HG02610 (cell line): ENCODE results near the gene LMO7.
"Not testable (repeated sequence)": the region's sequence is repeated elsewhere in the genome, so short reads cannot be mapped to it uniquely, and the experiment has no call there.

Source experiments
- ATAC-seq: cut with Tn5 transposase; IDR thresholded peaks from one replicate; pipeline ENCODE4 v1.9.1; 2021; ENCODE audit warnings: mild to moderate bottlenecking, moderate library complexity; ENCODE audit not compliant: unreplicated experiment

LMO7 gene

DNA sequence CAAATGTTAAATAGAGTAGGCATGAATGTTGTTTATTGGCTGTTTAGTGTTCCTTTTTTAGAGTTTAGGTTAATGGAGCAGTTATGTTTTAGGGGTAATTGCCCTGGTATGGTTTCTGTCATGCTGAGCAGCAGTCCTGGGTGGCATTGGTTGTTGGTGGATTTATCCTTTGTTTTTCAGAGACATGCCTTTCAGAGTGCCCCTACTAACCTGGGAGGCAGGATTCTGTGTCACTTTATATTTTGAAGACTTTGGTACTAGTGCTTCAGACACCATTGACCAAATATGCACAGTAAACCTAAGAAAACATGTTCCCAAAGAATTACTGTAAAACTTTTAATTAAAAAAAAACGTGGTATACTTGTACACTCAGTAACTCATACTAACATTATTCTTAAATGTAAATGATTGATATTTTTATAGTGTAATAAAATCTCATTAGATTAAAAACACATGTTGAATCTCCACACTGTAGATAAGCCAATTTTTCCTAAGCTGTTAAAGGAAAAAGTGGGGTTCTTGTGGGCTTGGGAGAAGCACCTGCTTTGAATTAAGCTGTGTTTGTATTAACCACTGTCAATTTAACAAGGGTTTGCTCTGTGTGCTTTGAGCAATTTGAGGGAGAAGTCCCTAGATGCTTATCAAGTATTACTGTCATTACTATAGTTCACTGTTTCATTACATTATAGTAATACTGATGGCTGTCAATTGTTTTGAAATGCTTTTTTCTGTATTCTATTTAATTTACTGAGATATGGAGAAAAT is 133.2 kb downstream of the LMO7 start:
- ATAC-seq = no peak

DNA sequence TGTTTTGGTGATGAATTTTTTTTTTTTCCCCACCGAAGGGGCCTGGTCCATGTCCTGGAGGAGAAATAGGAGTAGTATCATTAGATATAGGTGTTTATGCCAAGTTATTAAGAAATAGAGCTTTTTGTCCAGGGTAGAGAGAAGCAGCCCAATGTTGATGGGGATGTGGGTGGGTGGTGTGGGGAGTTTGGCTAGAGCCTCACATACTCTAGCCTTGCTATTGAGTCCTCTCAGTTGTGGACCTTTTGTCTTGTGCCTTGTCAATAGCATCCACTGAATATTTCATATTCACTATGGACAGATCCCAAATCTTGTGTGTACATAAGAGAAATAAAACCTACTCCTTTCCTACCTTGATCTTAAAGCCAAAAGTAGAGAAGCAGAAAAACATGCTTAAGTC is 134.0 kb downstream of the LMO7 start:
- ATAC-seq = no peak

DNA sequence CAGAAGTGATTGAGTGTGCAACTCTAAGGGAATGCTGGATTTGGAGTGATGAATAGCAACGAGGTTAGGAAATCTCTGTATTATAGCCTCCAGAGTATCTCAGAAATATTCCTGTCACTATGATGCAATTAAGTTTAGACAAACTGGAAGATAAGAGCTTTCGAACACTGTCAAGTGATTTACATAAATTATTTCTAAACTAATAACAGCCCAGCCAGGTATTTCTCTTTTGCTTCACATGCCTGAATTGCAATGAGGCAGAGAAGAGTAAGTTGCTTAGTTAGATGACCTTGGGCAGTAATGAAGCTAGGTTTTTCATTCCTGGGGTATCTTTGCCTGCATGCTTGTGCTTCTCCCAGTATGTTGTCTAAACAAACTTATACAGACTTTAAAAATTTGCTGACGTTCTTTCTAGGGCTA is 134.5 kb downstream of the LMO7 start:
- ATAC-seq = no peak

DNA sequence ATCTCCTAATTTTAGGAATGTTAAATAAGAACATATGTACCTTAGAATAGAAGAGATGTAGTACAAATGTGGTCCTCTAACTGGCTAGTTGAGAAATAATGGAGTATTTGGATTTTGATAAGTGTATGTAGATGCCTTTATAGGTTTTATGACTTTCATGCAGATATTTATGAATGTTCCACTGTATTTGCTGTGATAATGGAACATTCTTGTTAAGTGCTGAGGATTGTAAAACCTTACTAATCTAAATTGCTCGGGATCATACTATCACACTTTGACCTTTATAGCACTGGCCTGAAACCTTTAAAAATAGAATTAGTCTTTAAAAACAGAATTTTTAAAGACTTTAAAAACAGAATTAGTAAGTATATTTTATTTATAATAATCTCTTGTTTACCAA is 135.1 kb downstream of the LMO7 start:
- no peak for ATAC-seq

DNA sequence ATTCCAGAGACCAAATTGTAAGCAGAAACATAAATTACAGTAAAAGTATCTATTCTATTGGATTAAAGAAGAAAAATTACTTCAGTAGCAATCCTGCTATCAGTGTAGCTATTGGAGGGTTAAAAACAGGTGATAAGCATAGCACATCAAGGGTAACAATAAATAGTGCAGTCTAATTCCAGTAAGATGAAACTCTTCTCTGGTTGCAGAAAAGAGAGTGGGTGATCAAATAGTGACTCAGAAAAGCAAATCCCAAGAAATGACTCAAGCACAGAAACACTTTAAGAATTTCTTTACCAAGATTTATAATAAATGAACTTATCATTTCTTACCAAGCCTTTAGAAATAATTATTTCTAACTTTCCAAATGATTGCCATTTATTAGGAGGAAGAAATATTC is 135.7 kb downstream of the LMO7 start:
- ATAC-seq = no peak

DNA sequence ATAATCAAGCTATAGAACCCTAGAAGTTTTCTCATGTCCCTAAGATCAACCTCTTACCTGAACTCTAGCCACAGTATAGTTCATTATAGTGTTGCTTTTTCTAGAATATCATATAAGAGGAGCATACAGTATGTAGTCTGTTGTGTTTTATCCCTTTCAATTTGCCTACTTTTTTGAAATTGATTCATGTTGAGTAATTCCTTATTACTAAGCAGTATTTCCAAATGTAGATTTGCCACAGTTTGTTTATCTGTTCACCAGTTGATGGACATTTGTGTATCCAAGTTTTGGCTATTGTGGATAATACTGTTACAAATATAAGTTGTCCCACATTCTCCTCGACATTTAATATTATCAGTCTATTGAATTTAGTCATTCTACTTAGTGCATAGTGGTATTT is 138.0 kb downstream of the LMO7 start:
- no peak for ATAC-seq

DNA sequence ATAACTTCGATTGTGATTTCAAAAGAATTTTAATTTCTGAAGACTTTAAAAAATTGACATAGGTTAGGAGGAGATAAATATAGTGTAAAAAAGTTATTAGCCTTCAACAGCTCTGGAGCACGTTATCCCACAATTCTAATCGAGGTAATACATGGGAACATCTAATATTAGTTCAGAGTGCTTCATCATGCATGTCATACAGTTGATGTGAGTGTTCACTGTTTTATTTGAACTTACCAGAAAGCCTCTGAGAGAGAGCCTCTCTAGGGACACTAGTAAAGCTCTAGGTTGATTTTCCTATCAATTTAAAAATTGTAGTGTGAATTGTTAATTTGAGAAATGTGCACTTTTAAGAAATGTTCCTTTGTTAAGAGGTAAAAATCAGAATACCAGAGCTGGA is 140.4 kb downstream of the LMO7 start:
- no peak for ATAC-seq

DNA sequence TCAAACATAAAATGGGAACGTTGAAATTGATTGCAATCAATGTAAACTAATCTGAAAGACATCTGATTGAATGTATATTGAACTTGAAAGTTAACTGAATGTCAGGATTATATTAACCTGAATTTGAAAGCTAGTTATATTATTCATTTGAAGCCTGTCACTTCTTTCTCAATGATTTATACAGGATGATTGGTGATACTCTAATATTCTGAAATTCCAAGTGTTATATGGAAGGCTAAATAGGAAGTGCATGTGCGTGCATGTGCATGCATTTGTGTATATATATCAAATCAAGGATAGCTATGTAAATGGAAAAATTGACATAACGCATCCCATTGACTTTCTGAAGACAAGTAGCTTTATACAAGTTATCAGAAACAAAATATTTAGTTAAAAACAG is 143.3 kb downstream of the LMO7 start:
- no peak for ATAC-seq

DNA sequence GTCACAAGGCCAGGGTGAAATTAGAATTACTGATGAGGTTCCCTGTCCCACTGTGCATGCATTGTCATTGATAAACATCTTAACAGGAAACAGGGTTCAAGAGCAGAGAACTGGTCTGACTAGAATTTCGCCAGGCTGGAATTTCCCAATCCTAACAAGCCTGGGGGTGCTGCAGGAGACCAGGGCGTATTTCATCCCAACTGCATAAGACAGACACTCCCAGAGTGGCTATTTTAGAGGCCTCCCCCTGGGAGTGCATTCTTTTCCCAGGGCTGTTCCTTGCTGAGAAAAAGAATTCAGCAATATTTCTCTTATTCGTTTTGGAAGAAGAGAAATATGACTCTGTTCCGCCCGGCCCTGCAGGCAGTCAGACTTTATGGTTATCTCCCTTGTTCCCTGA is 144.0 kb downstream of the LMO7 start:
- ATAC-seq = not testable (repeated sequence)

DNA sequence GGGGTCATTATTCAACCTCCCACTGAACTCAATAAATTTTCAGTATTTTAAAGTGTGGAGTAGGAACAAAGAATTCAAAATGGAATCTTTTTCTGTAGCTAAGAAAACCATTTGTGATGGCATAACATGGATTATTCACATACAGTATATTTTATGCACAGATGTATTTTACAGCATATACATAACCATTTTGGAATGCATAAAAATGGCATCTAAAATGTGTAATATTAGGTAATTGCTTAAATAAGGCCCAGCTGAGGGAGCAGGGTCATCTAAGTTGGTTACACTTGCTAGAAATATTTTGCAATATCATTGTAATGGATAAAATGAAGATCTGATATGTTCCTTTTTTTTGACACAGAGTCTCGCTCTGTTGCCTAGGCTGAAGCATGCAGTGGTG is 146.9 kb downstream of the LMO7 start:
- no peak for ATAC-seq

DNA sequence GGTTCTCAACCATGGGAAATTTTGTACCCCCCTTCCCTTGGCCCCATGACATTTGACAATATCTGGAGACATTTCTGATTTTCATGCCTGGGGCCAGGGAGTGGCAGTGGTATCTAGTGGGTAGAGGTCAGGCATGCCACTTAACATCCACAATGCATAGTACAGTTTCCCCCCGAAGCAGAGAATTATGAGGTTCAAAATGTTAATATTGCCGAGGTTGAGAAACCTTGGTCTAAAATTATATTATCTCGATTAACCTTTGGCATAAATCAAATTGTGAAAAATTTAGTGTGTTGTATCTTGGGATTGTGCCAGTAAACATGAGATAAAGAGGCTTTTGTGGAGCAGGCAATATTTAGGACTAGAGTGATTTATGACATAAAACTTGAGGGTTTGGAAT is 147.9 kb downstream of the LMO7 start:
- no peak for ATAC-seq

DNA sequence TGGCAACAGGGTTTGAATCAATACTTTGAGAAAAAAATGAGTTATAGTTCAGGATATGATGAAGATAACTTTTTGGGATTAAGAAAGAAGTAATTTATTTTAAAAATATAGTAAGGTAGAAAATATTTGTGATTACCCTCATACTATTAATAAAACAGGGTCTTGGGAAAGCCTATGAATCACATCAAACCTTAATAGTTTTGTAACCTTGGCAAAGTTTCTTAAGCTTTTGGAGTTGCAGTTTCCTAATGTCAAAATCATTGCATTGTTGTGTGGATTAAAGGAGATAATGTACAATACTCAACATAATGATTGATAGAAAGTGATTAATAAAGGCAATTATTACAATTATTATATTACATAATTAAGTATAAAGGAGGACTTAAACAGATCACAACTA is 149.0 kb downstream of the LMO7 start:
- no peak for ATAC-seq

DNA sequence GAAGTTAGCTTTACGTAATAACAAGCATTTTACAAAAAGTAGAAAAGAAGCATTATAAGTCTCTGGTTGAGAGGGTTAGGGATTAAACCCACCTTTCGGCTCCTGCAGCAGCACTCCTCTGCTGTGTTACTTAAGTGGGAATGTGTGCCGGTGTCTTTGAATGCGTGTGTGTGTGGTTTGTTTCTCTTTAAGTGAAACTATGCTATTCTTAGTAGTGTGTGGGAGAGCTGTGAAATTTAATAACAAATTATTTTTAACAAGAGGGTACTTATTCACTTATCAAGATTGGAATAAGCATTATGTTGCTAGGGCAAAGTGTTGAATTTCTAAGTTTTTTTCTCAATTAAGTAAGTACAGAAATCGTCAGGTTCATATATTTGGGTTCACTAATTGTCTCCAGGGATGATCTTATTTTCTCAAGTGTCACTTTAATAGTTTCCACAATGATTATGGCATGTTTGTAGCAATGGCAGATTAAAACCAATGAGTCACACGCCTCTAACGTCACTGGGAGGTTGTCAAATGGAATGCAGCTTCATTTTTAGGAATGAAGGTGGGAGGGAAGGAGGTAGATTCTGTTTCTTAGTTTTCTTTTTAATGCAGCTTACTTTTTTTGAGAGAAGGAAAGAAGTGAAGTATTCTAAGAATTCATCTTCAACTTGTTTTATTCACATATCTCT is 151.3 kb downstream of the LMO7 start:
- no peak for ATAC-seq

DNA sequence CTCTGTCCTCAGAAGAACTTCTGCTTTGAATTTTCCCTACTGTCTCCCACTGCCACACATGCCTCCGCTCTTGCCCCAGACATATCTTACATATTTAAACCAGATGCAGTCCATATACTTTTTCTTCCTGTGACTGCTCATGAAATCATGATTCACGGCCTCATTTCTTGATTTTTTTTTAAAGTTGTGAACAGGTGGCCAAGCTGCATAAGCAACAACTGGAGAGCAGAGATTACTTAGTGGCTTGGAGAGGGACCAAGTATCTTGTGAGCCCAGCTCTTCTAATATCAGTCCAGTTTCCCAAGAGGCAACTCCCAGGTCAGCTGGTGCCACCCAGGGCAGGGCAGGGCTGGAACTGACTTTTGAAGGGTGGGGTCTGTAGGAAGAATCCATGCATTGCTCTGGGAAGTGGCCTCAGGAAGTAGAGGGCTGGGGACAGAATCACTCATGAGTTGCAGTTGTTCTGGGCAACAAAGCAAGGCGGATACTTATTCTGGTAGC is 152.4 kb downstream of the LMO7 start:
- ATAC-seq = no peak

DNA sequence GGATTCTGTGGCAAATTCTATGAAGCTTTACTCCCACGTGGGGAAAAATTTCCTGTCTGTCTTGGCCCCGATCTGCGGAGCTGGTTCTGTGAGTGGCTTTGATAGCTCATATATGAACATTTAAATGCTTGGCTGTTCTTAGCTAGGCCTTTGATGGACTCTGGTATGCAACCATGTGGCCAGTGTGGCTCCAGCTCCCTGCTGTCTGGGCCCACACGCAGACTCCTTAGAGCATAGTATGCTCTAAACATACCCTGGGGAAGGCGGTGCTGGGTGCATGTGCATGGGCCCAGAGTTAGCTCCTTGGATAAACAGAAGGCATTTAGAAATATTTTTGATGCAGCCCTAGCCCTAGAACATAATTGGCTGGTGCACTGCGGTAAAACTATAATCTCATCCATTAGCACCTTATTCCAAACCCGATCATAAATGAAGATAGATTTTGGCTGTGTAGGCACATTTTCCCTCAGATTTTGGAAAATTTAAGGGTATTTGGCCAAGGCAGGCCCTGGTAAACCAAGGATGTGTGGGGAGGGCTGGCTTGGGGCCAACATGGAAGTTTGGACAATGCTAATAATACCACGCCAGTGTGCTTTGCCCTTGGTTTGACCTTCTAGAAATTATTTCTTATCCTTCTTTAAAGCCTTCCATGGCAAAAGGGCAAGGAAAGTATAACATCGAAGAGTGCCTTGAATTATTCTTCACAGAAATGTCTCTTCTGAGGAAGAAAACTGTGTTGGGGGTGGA is 153.5 kb downstream of the LMO7 start:
- ATAC-seq = no peak

DNA sequence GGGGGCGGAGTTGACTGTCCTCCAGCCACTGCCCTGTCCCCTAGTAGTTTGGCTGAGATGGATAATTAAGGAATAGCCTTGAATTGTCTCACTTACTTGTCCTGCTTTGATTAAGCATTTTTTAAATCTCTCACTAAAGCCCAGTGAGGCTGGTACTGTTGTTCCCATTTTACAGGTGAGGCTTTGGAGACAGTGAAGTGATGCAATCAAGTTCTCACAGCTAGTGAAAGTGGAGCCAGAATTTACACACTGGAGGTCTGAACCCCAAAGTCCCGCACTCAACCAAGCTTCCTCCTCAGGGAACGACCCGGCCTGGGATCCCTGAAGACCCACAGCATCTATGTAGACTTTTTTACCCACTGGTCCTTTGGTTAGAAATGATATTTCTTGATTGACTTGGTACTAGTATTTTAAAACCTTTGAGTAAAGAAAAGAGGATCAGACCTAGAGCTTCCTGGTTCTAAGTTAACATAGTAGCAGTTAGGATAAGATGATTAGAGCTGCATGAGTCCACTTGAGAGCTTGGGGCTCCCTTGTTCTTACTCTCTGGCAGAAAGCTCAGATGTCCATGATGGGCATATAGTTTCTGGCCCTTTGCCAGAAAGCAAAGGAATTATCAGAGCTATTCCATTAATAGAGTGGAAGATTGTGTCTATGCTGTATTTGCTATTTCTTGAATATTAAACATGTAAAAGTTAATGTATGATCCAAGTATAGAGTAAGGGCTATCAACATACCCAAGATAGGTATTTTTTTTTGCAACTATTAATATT is 154.3 kb downstream of the LMO7 start:
- ATAC-seq = no peak

DNA sequence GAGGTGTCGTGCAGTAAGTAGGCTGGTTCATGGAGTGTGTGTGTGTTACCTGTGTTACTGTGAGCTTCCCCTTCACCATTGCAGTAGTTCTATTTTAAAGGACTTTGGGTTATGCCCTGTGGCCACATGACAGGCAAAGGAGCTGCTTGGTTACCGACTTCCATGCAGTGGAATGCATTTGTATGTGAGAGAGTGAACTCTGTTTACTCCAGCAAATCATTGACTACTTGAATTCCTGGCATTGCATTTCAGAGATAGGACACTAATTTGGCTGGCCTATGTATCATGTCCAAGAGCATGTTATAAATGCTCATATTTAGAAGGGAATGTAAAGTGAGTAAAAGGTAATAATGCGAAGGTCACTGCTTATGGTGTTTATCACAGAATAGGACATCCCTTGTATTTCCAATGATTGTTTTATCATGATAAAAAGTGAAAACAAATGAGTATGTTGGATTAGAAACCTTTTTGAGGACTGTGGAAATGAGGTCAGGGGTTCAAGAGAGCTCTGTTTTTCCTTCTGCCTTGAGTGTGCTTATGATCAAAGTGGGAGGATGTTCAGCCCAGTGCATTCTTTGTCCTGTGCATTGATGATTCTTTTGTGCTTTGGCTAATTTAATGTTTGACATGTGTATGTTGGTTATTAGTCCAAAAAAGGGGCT is 156.5 kb downstream of the LMO7 start:
- ATAC-seq = no peak

DNA sequence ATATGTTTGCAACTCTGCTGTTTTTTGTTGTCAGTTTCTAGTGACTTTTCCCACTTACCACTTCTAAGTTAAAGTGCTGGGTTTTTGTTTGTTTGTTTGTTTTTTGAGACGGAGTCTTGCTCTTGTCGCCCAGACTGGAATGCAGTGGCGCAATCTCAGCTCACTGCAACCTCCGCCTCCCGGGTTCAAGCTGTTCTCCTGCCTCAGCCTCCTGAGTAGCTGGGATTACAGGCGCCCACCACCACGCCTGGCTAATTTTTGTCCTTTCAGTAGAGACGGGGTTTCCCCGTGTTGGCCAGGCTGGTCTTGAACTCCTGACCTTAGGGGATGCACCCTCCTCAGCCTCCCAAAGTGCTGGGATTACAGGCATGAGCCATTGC is 157.0 kb downstream of the LMO7 start:
- ATAC-seq = not testable (repeated sequence)

DNA sequence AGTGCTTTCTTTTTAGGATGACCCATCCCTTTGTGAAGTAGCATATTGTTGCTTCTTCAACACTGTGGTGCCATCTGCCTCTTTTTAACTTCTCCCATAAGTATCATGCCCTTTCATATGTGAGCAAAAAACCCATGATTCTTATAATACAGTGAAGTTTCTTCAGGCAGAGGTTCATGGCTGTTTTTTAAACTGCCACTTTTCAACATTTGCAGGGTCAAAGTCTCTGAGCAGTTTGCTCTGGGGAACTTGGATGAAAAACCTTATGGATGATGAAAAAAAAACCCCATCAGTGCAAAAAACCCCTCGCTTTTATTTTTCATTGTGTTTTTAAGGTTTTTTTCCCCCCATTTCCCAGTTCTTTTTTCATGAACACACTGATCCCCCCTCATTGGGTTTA is 158.5 kb downstream of the LMO7 start:
- ATAC-seq = no peak

DNA sequence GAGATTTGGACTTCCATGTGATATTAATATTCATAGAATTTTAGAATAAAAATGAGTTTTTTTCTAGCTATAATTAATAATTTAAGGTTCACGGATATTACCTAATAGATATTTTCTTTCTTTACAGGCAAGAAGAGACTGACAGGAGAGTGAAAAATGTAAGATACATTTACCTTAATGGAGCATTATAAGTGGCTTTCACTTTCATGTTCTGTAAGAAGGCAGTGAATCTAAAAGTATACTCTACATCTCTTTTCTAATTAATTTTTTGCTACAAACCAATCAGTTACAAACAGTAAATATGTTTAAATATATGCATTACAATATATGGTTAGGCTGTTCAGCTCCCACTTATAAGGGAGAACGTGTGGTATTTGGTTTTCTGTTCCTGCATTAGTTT is 159.1 kb downstream of the LMO7 start:
- no peak for ATAC-seq

DNA sequence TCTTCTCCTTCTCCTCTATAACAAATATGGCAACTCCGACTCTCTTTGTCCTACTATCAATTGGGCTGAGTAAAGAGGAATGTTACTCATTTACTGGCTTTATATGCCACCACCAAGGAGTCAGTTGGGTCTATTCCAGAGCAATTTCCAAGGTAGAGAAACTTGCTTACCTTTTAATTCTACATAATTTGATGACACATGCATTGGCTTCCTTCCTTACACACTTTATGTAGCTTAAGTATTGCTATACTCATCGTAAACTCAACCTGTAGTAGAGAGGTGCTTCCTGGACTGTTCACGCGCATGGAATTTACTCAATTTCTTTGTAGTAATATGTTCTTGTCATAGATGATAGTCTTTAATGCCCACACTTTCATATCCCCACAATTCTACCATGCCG is 160.7 kb downstream of the LMO7 start:
- no peak for ATAC-seq
